Measurements from ENCODE around the gene TPM1. TPM values are rescaled to one million over a fixed set of nuclear protein-coding genes. Genes with fewer than 3 reads are reported as not detected.
A peak's percentile ranks its signal among the peaks of the same experiment; 100 is the strongest.

TPM1 gene
- total RNA-seq, 4 donors from 2014 or later = 85.4 to 182 (median 127) TPM

- Histone ChIP-seq H3K36me3 (no peaks in the 10 kb centered on the region), H3K27me3 (peaks cover 45% of the 10 kb centered on the region), H3K9me3 (no peaks in the 10 kb centered on the region), H3K4me3 (peak overlapping the region; percentile 97), H3K4me1 (peaks cover 57% of the 10 kb centered on the region), H3K27ac (peak overlapping the region; percentile 81)
- no peak for DNase-seq (ENCODE audit: low spot score in 2 of 2)
- TF ChIP-seq POLR2AphosphoS5 (IDR thresholded peaks at IDR 0.05) (no peak), EP300 (IDR thresholded peaks at IDR 0.05) (no peak), CTCF (IDR thresholded peaks at IDR 0.05) (no peak), POLR2A (IDR thresholded peaks at IDR 0.05) (no peak)
- WGBS = under 1% methylated on average over 14 of the region's 31 CpGs
Observed at GRCh38 chr15:63042877-63043334, 359 bp downstream of the TPM1 start.

GRCh38 chr15:63043335-63044076 lies 959 bp downstream of the TPM1 start:
- H3K36me3 ChIP-seq = no peaks in the 10 kb centered on the region
- TF ChIP-seq CTCF (IDR thresholded peaks at IDR 0.05) = no peak
- no peak for TF ChIP-seq POLR2AphosphoS5 (IDR thresholded peaks at IDR 0.05)
- no peak for TF ChIP-seq POLR2A (IDR thresholded peaks at IDR 0.05)
- no peak for TF ChIP-seq EP300 (IDR thresholded peaks at IDR 0.05)
- H3K27me3 ChIP-seq = peaks cover 45% of the 10 kb centered on the region
- peak overlapping the region; percentile 97 for H3K4me3 ChIP-seq
- peaks cover 58% of the 10 kb centered on the region for H3K4me1 ChIP-seq
- under 1% methylated on average over 28 of the region's 54 CpGs for WGBS
- DNase-seq (ENCODE audit: low spot score in 2 of 2) = no peak
- peak overlapping the region; percentile 81 for H3K27ac ChIP-seq
- H3K9me3 ChIP-seq = no peaks in the 10 kb centered on the region

GRCh38 chr15:63044077-63044644 lies 1.6 kb downstream of the TPM1 start:
- H3K36me3 ChIP-seq = no peaks in the 10 kb centered on the region
- H3K9me3 ChIP-seq = no peaks in the 10 kb centered on the region
- no peak for DNase-seq (ENCODE audit: low spot score in 2 of 2)
- peaks cover 45% of the 10 kb centered on the region for H3K27me3 ChIP-seq
- H3K27ac ChIP-seq = peak overlapping the region; percentile 81
- TF ChIP-seq POLR2AphosphoS5 (IDR thresholded peaks at IDR 0.05) = no peak
- TF ChIP-seq POLR2A (IDR thresholded peaks at IDR 0.05) = no peak
- TF ChIP-seq CTCF (IDR thresholded peaks at IDR 0.05) = no peak
- TF ChIP-seq EP300 (IDR thresholded peaks at IDR 0.05) = no peak
- H3K4me1 ChIP-seq = peaks cover 63% of the 10 kb centered on the region
- WGBS = 52% methylated on average over 7 of the region's 7 CpGs
- peak overlapping the region; percentile 97 for H3K4me3 ChIP-seq

GRCh38 chr15:63044645-63045464 lies 2.3 kb downstream of the TPM1 start:
- WGBS = 41% methylated on average over 6 of the region's 6 CpGs
- DNase-seq (ENCODE audit: low spot score in 2 of 2) = no peak
- TF ChIP-seq POLR2A (IDR thresholded peaks at IDR 0.05) (no peak), POLR2AphosphoS5 (IDR thresholded peaks at IDR 0.05) (no peak), EP300 (IDR thresholded peaks at IDR 0.05) (no peak), CTCF (IDR thresholded peaks at IDR 0.05) (no peak)
- Histone ChIP-seq H3K27ac (peak overlapping the region; percentile 39), H3K4me1 (peaks cover 70% of the 10 kb centered on the region), H3K27me3 (peaks cover 45% of the 10 kb centered on the region), H3K4me3 (peak overlapping the region; percentile 97), H3K9me3 (no peaks in the 10 kb centered on the region), H3K36me3 (no peaks in the 10 kb centered on the region)

- WGBS = 42% methylated on average over 3 of the region's 3 CpGs
- peak overlapping the region; percentile 97 for H3K4me3 ChIP-seq
- TF ChIP-seq EP300 (IDR thresholded peaks at IDR 0.05) = no peak
- TF ChIP-seq CTCF (IDR thresholded peaks at IDR 0.05) = no peak
- no peak for TF ChIP-seq POLR2A (IDR thresholded peaks at IDR 0.05)
- TF ChIP-seq POLR2AphosphoS5 (IDR thresholded peaks at IDR 0.05) = no peak
- H3K27me3 ChIP-seq = peaks cover 45% of the 10 kb centered on the region
- no peaks in the 10 kb centered on the region for H3K36me3 ChIP-seq
- H3K27ac ChIP-seq = no peak overlapping the region
- peaks cover 76% of the 10 kb centered on the region for H3K4me1 ChIP-seq
- DNase-seq (ENCODE audit: low spot score in 2 of 2) = no peak
- no peaks in the 10 kb centered on the region for H3K9me3 ChIP-seq
Observed at GRCh38 chr15:63045465-63045840, 2.9 kb downstream of the TPM1 start.

All from suprapubic skin (tissue), 4 donors.